GM13977 (cell line): ENCODE results near the gene ZNF562.

ENCODE experiments used
- DNase-seq: peaks from one replicate; pipeline ENCODE4 v3.0.0; 2012; ENCODE audit warnings: low spot score
- CTCF ChIP-seq: IDR thresholded peaks from 2 replicates; pipeline ENCODE4 v1.5.1; 2012; ENCODE audit warnings: mild to moderate bottlenecking, control low read depth; ENCODE audit not compliant: insufficient read depth; ENCODE audit errors: extremely low read depth, missing control alignments
- in situ Hi-C: fragments of 300-500 bp; cut with MboI; formaldehyde crosslinking; loops from one replicate; pipeline ENCODE4 v1.12.0; 2022; ENCODE audit warnings: low sequenced_read_pairs, low pct_unique_long_range_greater_than_20kb, mixed read lengths, inconsistent platforms; ENCODE audit not compliant: unreplicated experiment

ZNF562 gene

GRCh38 chr19:9645472-9645871, 29.4 kb downstream of the ZNF562 start:
- peak; percentile 11 for TF ChIP-seq CTCF
- no peak for DNase-seq
- in situ Hi-C loops = no loop called here

- TF ChIP-seq CTCF = no peak
- DNase-seq = no peak
- in situ Hi-C loops = no loop called here
Observed at GRCh38 chr19:9644472-9644871, 30.4 kb downstream of the ZNF562 start.

GRCh38 chr19:9641810-9642209, 33.1 kb downstream of the ZNF562 start:
- TF ChIP-seq CTCF = no peak
- DNase-seq = no peak
- in situ Hi-C loops = no loop called here

- TF ChIP-seq CTCF = no peak
- in situ Hi-C loops = no loop called here
- no peak for DNase-seq
Observed at GRCh38 chr19:9640956-9641355, 33.9 kb downstream of the ZNF562 start.

GRCh38 chr19:9636018-9636417, 38.9 kb downstream of the ZNF562 start:
- in situ Hi-C loops = no loop called here
- no peak for TF ChIP-seq CTCF
- no peak for DNase-seq

- in situ Hi-C loops = loop anchor here (10.0 kb wide), 1 partner anchor 167 kb away; no protein-coding TSS in a partner anchor
- no peak for TF ChIP-seq CTCF
- no peak for DNase-seq
Observed at GRCh38 chr19:9627856-9628255, 47.0 kb downstream of the ZNF562 start.

GRCh38 chr19:9622531-9622930, 52.4 kb downstream of the ZNF562 start:
- in situ Hi-C loops = loop anchor here (10.0 to 25.0 kb wide), 2 partner anchors 172 to 485 kb away; partner anchors contain the start of genes OR7G3 and ZNF317
- TF ChIP-seq CTCF = no peak
- DNase-seq = no peak
